Vagina (tissue), 2 donors: ENCODE data around the gene TMPRSS7.

Experiments
- POLR2A ChIP-seq, 2 donors: fragments of 450-650 bp; IDR thresholded peaks; one replicate each; pipeline ENCODE4 v1.6.1; 2017; ENCODE audit warnings: antibody characterized with exemption in 2 of 2, mild to moderate bottlenecking in 2 of 2, moderate library complexity in 2 of 2
- POLR2AphosphoS5 ChIP-seq, 2 donors: sonication (generic); formaldehyde crosslinking; IDR thresholded peaks; one replicate each; pipeline ENCODE4 v1.9.0; 2017; ENCODE audit warnings: antibody characterized with exemption in 2 of 2, mild to moderate bottlenecking in 2 of 2, low read depth in 1 of 2; ENCODE audit not compliant: insufficient read depth in 1 of 2
- TF ChIP-seq, protein P1 (sequence below), 3 experiments: fragments of 450-650 bp in 2 of 3; fragments of 200-600 bp in 1 of 3; sonication (generic) in 1 of 3; IDR thresholded peaks; one replicate each; pipeline ENCODE4 v1.5.1; 2017 to 2019; ENCODE audit warnings: antibody characterized with exemption in 3 of 3, mild to moderate bottlenecking in 2 of 3, moderate library complexity in 2 of 3

- TF ChIP-seq POLR2A (IDR thresholded peaks at IDR 0.05) (no peak), POLR2AphosphoS5 (IDR thresholded peaks at IDR 0.05; ENCODE audit: insufficient read depth in 1 of 2, low read depth in 1 of 2) (no peak)
- TF ChIP-seq, protein P1, sequence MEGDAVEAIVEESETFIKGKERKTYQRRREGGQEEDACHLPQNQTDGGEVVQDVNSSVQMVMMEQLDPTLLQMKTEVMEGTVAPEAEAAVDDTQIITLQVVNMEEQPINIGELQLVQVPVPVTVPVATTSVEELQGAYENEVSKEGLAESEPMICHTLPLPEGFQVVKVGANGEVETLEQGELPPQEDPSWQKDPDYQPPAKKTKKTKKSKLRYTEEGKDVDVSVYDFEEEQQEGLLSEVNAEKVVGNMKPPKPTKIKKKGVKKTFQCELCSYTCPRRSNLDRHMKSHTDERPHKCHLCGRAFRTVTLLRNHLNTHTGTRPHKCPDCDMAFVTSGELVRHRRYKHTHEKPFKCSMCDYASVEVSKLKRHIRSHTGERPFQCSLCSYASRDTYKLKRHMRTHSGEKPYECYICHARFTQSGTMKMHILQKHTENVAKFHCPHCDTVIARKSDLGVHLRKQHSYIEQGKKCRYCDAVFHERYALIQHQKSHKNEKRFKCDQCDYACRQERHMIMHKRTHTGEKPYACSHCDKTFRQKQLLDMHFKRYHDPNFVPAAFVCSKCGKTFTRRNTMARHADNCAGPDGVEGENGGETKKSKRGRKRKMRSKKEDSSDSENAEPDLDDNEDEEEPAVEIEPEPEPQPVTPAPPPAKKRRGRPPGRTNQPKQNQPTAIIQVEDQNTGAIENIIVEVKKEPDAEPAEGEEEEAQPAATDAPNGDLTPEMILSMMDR (IDR thresholded peaks at IDR 0.05), result no peak
Measured at GRCh38 chr3:112003321-112004080, 31.0 kb upstream of the TMPRSS7 start.
